Vagina (tissue), 2 donors: ENCODE measurements around the gene DDX17. TPM values are rescaled to one million over a fixed set of nuclear protein-coding genes. Genes with fewer than 3 reads are reported as not detected.

ENCODE experiments used
- DNase-seq, 2 donors: peaks; one replicate each; pipeline ENCODE4 v3.0.0-alpha.2; 2017; ENCODE audit errors: extremely low spot score in 2 of 2
- H3K27ac ChIP-seq: fragments of 200-600 bp; sonication (generic); one replicate; pipeline ENCODE4 v1.5.1; 2019
- H3K27me3 ChIP-seq: fragments of 200-600 bp; sonication (generic); one replicate; pipeline ENCODE4 v1.5.1; 2019
- H3K36me3 ChIP-seq, 2 donors: fragments of 200-600 bp; sonication (generic); one replicate each; pipeline ENCODE4 v1.5.1; 2017 to 2019
- H3K4me1 ChIP-seq: fragments of 200-600 bp; sonication (generic); one replicate; pipeline ENCODE4 v1.5.1; 2019
- H3K4me3 ChIP-seq, 2 donors: fragments of 200-600 bp; sonication (generic); 1 replicate in 1 of 2; 2 replicates in 1 of 2; pipeline ENCODE4 v1.5.1; 2016 to 2019
- H3K9me3 ChIP-seq: fragments of 200-600 bp; sonication (generic); one replicate; pipeline ENCODE4 v1.5.1; 2019
- POLR2A ChIP-seq, 2 donors: fragments of 450-650 bp; IDR thresholded peaks; one replicate each; pipeline ENCODE4 v1.6.1; 2017; ENCODE audit warnings: antibody characterized with exemption in 2 of 2, mild to moderate bottlenecking in 2 of 2, moderate library complexity in 2 of 2
- POLR2AphosphoS5 ChIP-seq, 2 donors: sonication (generic); formaldehyde crosslinking; IDR thresholded peaks; one replicate each; pipeline ENCODE4 v1.9.0; 2017; ENCODE audit warnings: antibody characterized with exemption in 2 of 2, mild to moderate bottlenecking in 2 of 2, low read depth in 1 of 2; ENCODE audit not compliant: insufficient read depth in 1 of 2
- intact Hi-C: fragments of 100-400 bp; cut with DNase I; formaldehyde crosslinking; loops from one replicate; pipeline ENCODE4 v1.15.1; 2023
- total RNA-seq: library from RNA; depleted of rRNA; stranded (reverse); fragments of >200 nt; gene quantifications from one replicate; pipeline ENCODE4 v1.2.3, GENCODE V29; 2016
- TF ChIP-seq, protein P1 (sequence below), 3 experiments: fragments of 450-650 bp in 2 of 3; fragments of 200-600 bp in 1 of 3; sonication (generic) in 1 of 3; IDR thresholded peaks; one replicate each; pipeline ENCODE4 v1.5.1; 2017 to 2019; ENCODE audit warnings: antibody characterized with exemption in 3 of 3, mild to moderate bottlenecking in 2 of 3, moderate library complexity in 2 of 3

The DDX17 gene
- total RNA-seq, 1 donor from 2014 or later: 1,042 TPM

DNA sequence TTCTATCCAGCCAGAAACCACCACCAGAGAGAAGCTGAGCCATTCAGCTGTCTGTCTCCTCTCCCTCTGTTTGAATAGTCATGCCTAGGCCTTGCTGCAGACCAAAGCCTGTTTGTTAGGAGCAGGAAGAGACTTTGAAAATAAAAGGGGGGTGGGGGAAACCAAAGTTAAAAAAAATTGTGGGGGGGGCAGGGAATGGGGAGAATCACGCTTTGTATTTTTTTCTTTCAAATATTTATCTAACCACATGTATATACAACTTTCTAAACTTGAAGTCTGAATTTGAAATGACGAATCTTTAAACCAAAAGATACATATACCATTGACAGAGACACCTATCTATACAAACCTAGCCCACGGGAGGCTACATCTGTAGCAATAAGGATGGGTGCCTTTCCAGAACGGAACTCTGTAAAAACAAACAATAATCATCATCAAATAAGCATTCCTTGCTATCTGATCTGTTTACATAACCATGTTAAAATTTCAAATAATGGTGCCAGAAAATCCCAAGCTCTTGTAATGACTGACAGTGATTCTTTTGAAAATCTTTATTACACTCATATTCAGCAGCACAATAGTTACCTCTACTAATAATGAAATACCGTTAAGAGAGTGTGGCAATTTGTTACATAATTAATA, 14.3 kb downstream of the DDX17 start:
- Histone ChIP-seq H3K4me3 (no peak overlapping the region), H3K27ac (no peak overlapping the region), H3K4me1 (peaks cover 7% of the 10 kb centered on the region), H3K36me3 (peaks cover 10 to 99% of the 10 kb centered on the region in 2 donors), H3K27me3 (no peaks in the 10 kb centered on the region), H3K9me3 (no peaks in the 10 kb centered on the region)
- TF ChIP-seq POLR2A (IDR thresholded peaks at IDR 0.05): no peak
- TF ChIP-seq, protein P1, sequence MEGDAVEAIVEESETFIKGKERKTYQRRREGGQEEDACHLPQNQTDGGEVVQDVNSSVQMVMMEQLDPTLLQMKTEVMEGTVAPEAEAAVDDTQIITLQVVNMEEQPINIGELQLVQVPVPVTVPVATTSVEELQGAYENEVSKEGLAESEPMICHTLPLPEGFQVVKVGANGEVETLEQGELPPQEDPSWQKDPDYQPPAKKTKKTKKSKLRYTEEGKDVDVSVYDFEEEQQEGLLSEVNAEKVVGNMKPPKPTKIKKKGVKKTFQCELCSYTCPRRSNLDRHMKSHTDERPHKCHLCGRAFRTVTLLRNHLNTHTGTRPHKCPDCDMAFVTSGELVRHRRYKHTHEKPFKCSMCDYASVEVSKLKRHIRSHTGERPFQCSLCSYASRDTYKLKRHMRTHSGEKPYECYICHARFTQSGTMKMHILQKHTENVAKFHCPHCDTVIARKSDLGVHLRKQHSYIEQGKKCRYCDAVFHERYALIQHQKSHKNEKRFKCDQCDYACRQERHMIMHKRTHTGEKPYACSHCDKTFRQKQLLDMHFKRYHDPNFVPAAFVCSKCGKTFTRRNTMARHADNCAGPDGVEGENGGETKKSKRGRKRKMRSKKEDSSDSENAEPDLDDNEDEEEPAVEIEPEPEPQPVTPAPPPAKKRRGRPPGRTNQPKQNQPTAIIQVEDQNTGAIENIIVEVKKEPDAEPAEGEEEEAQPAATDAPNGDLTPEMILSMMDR (IDR thresholded peaks at IDR 0.05): no peak
- TF ChIP-seq POLR2AphosphoS5 (IDR thresholded peaks at IDR 0.05; ENCODE audit: insufficient read depth in 1 of 2, low read depth in 1 of 2): no peak
- intact Hi-C loops: no loop called here
- no peak for DNase-seq

DNA sequence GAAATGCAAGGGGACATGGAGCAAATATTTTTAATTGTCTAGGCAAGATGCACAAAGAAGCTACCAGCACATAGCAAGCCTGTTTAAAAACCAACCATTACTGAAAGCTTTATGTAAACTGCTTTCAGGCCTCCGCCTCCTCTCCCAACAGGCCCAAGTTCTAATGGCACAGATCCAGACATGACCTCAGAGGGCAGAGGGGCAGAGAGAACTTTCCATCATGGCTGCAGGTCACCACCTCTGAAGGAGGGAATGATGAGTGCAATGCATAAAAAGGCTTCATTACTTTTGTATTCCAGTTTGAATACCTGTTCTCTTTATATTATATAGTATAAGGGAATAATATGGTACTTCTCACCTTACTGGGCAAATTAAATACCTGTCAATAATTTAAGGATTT, 15.2 kb downstream of the DDX17 start:
- intact Hi-C loops: no loop called here
- no peaks in the 10 kb centered on the region for H3K27me3 ChIP-seq
- no peaks in the 10 kb centered on the region for H3K9me3 ChIP-seq
- TF ChIP-seq, protein P1 (IDR thresholded peaks at IDR 0.05): no peak
- TF ChIP-seq POLR2A (IDR thresholded peaks at IDR 0.05) (no peak), POLR2AphosphoS5 (IDR thresholded peaks at IDR 0.05; ENCODE audit: insufficient read depth in 1 of 2, low read depth in 1 of 2) (no peak)
- H3K4me1 ChIP-seq: peaks cover 2% of the 10 kb centered on the region
- H3K27ac ChIP-seq: peak overlapping the region; percentile 16
- H3K36me3 ChIP-seq: peaks cover 16 to 99% of the 10 kb centered on the region in 2 donors
- H3K4me3 ChIP-seq: no peak overlapping the region
- DNase-seq: no peak

DNA sequence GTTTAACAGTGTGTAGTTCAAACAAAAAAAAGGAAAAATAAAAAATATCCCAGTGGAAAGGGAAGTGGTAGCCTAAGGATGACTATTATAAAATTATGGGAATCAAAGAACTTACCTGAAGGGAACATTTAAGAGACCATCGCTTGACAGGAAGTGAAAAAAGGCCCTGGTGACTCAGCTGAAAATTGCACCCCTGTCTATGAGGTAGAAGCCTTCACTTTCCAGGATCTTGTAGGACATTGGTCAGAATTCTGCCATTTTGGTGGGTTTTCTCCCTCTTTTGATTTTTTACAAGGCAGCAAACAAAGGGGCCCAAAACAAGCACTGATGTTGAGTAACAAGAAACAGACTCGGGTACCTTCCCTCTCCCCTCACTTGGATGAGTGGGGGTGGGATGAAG, 15.6 kb downstream of the DDX17 start:
- intact Hi-C loops: no loop called here
- no peak for TF ChIP-seq POLR2A (IDR thresholded peaks at IDR 0.05)
- TF ChIP-seq, protein P1 (IDR thresholded peaks at IDR 0.05): no peak
- TF ChIP-seq POLR2AphosphoS5 (IDR thresholded peaks at IDR 0.05; ENCODE audit: insufficient read depth in 1 of 2, low read depth in 1 of 2): no peak
- H3K36me3 ChIP-seq: peaks cover 16 to 99% of the 10 kb centered on the region in 2 donors
- H3K4me1 ChIP-seq: no peaks in the 10 kb centered on the region
- peak overlapping the region; percentile 16 for H3K27ac ChIP-seq
- DNase-seq: no peak
- H3K27me3 ChIP-seq: no peaks in the 10 kb centered on the region
- no peak overlapping the region for H3K4me3 ChIP-seq
- no peaks in the 10 kb centered on the region for H3K9me3 ChIP-seq

DNA sequence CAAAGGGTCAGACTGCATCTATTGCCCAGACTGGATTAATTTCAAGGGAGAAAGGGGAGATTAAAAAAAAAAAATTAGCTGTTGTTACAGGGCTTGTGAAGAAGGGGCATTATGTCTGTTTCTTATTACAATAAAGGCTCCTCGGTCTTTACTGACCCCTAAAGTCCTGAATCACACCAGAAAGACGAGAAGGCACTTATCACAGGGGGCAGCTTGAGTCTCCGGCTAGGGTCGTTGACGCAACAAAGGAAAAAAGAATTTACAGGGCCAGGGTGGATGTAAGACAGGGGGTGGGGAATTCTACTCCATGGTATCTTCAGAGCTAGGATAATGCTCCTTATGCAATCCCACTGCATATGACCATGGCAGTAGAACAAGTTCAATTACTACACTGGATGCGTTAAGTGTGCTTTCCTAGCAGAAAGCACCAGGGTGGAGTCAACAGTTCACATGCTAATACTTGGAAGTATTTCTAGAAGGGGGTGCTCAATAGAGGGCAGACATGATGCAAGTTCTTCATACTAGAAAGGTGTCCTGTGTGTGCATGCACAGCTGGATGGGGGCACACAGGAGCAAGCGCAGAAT, 16.5 kb downstream of the DDX17 start:
- peaks cover 16 to 99% of the 10 kb centered on the region in 2 donors for H3K36me3 ChIP-seq
- TF ChIP-seq POLR2AphosphoS5 (IDR thresholded peaks at IDR 0.05; ENCODE audit: insufficient read depth in 1 of 2, low read depth in 1 of 2) (no peak), POLR2A (IDR thresholded peaks at IDR 0.05) (no peak)
- TF ChIP-seq, protein P1 (IDR thresholded peaks at IDR 0.05): no peak
- no peaks in the 10 kb centered on the region for H3K27me3 ChIP-seq
- H3K9me3 ChIP-seq: no peaks in the 10 kb centered on the region
- intact Hi-C loops: no loop called here
- H3K4me1 ChIP-seq: no peaks in the 10 kb centered on the region
- H3K27ac ChIP-seq: no peak overlapping the region
- DNase-seq: no peak
- no peak overlapping the region for H3K4me3 ChIP-seq

DNA sequence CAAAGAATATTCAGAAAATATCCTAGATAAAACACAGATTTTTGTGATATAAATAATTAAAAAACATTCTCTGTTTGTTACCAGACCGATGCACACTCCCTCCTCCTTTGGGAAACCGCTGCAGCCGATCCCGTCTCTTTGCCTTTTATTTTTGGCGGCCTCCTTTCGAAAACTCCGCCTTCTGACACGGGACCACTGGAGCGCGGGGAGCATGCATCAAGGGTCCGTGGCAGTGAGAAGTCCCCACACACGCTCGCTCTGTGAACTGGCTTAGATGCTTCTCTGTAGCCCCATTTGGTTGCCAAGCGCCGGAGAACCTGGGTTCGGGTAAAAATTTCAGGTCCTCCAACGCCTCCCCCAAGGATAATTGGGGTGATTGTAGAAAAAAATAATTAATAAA, 17.0 kb downstream of the DDX17 start:
- DNase-seq: no peak
- TF ChIP-seq, protein P1 (IDR thresholded peaks at IDR 0.05): no peak
- peak in 1 of 2 donors; percentile 27 for TF ChIP-seq POLR2AphosphoS5 (IDR thresholded peaks at IDR 0.05; ENCODE audit: insufficient read depth in 1 of 2, low read depth in 1 of 2)
- H3K4me3 ChIP-seq: no peak overlapping the region
- peaks cover 16 to 99% of the 10 kb centered on the region in 2 donors for H3K36me3 ChIP-seq
- no peak overlapping the region for H3K27ac ChIP-seq
- H3K27me3 ChIP-seq: no peaks in the 10 kb centered on the region
- no peaks in the 10 kb centered on the region for H3K9me3 ChIP-seq
- intact Hi-C loops: no loop called here
- H3K4me1 ChIP-seq: no peaks in the 10 kb centered on the region
